HG03432 (cell line): Measurements from ENCODE around the gene HOXB3.

Experiments
- ATAC-seq: cut with Tn5 transposase; IDR thresholded peaks from one replicate; pipeline ENCODE4 v1.9.1; 2021; ENCODE audit warnings: mild to moderate bottlenecking, moderate library complexity; ENCODE audit not compliant: unreplicated experiment

HOXB3 gene

DNA sequence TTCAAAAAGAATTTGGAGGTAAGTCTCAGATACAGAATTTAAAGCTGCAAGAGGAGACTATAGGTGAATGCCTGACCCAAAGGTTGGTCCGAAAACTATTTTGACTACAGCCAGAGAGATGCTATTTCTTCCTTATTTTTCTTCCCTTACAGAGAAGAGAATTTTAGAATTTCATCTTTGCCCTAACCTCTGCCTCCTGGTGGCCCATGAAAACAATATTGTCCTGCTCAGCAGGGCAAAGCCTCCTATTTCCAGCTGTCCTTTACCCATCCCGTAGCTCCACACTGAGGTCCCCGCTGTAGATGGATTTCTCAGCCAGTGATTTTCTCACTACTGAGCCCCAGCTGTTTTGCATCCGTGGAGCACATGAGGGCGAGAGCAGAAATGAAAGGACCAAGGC is 83.8 kb downstream of the HOXB3 start:
- ATAC-seq, result no peak

DNA sequence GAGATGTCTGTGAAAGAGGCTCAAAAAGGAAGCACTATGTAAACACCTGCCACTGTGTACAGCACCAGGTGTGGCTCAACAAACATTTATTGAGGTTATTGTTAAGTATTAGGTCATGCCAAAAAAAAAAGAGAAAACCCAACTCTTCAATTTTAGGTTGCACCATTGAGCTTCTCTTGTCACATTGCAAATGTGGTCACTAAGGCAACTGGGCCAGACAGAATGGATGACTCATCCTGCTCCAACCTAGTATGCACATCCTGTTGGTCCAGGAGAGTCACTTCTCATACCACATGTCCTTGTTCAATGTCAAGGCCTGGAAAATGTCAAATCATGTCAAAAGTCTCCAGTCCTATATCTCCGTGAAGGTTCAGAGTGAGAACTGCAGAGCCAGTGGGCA is 84.3 kb downstream of the HOXB3 start:
- ATAC-seq, result peak; percentile 86

DNA sequence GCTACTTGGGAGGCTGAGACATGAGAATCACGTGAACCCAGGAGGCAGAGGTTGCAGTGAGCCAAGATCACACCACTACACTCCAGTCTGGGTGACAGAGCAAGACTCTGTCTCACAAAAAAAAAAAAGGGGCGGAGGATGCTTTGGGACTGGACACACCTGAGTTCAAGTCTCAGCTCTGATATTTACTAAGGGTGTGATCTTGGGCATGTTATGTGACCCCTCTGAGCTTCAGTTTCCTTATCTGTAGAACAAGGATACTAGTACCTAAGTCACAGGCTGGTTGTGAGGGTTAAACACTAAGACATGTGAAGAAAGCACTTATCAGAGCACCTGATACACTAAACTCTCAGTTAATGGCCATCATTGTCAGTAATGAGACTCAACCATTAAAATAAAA is 85.1 kb downstream of the HOXB3 start:
- ATAC-seq, result no peak

DNA sequence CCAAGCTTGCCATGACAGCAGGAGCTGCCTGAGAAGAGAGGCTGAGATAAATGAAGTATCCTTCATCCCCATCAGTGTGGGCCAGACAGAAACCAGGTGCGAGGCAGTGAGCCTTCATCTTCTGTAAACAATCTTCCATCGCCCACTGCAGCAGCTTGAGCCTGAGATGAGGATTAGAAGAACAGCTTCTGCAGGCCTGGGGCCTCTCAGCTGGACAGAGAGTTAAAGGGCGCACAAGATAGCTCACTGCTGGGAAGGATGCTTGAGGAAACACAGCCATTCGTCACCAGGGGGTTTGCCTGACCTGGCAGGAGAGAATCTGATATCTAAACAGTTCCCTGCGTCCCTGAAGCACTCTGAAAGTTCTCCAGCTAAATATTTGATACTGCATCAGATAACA is 86.3 kb downstream of the HOXB3 start:
- no peak for ATAC-seq

DNA sequence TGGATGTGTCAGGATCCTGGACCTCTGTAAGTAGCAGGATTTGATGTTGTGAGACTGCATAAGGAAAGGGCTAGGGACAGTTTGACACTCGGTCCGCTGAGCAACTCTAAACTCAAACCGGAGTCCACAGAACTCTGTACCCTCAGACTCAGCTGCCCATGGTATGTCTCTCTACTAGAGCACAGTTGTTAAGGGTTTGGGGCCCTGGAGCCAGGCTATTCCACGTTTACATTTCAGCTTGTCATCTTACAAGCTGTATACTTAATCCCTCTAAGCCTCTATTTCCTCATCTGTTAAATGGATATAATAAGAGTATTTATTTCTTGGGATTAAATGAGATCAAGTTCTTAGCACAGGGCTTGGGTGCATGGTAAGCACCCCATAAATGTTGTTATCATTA is 87.1 kb downstream of the HOXB3 start:
- ATAC-seq, result no peak

DNA sequence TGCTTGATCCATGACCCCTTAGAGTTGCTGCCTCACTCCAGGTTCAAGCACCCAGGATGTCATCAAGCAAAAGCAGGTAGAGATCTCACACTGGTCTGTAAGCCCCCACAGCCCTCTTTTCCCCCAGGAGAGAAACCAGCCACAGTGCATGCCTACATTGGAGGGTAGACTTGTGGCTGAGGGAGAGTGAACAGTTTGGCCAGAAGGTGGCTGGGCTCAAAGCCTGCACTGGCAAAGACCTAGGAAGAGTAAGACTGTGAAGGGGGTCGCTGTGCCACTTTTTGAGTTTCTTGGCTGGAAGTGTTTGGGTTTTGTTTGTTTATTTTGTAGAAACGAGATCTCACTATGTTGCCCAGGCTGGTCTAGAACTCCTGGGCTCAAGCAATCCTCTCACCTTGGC is 87.7 kb downstream of the HOXB3 start:
- no peak for ATAC-seq

DNA sequence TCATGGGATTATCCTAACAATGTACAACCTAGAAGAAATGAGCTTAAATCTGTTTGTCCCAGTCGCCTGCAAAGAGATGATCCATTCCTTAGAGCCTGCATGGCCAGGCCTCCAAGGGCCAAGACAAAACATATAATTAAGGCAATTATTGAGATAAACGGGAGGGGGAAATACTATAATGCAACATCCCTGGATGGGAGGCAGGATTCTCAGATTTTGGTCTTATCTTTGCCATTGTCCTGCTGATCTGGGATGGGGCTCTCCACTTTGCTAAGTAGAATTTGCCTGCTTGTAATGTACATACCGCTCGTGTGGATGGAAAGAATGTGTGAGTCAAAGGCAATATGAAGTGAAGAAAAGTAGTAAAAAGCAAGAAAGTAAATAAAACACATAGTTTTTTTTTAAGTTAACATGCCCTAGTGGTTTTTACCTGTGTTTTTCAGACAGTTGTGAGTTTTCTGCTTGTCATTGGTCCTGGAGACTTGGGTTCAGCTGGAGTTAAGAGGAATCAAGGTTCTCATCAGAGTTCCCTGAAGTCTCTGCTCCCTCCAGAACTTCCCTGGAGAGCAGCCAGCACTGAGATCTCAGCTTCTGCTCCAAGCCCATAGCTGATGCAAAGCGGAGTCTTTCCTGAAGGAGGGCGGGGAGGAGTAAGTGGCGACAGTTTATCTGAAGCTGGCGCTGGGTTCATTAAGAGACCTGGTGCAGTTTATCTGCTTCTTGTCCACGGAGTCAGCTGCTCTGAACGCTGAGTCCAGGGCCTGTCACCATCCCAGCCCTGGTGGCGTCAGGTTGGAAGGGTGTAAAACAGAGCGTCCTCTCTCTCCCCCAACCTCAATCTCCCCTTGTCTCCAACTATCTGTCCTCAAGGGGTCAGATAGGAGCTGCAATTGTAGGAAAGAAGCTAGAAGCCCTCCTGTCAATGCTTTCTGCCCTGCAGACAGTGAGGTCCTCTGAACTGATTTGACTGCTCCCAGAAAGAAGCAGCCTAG is 89.3 kb downstream of the HOXB3 start:
- ATAC-seq, result no peak

DNA sequence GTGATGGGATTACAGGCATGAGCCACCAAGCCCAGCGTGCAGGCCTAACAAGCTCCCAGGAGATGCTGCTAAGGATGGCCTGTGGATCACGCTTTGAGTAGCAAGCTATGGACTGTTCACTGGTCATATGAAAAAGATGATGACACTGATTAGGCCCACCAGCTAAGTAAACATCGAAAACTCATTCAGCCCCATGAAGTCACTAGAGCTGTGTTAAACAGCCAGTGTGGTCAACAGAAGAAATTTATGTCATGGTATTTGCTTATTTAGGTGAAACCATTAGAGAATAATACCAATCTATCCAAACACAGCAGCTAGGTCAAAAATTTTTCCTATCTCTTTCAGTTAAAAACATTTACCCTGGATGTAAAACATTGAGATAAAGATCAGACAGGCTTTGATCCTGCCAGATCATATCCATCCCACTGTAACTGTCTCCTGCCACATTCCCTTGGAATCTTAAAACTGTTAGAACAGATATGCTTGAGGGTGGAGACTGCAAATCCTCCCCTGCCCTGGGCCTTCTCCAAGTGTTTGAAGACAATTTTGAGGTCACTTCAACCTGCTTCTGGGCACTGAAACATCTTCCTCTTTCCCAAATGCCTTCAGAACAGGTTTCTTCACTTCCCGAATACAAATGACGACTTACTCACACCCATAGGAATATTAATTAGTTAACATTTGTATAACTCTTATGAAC is 90.2 kb downstream of the HOXB3 start:
- ATAC-seq, result no peak

DNA sequence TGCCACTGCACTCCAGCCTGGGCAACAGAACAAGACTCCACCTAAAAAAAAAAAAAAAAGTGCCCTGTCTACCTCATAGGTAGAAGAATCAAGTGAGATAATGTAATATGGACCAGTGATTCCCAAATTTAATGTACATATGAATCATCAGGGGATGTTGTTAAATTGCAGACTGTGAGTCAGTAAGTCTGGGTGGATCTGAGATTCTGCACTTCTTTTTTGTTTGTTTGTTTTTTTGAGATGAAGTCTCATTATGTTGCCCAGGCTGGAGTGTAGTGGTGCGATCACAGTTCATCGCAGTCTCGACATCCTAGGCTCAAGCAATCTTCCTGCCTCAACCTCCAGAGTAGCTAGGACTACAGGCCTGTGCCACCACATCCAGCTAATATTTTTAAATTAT is 90.8 kb downstream of the HOXB3 start:
- no peak for ATAC-seq
